ENCODE data around the gene ASAP2.

The ASAP2 gene

GRCh38 chr2:9300214-9300613 lies 93.6 kb downstream of the ASAP2 start:
- Histone ChIP-seq H3K36me3 (peaks cover 22% of the 10 kb centered on the region), H3K27ac (no peak overlapping the region), H3K4me3 (ENCODE audit: low read depth, low read length) (no peak overlapping the region), H3K9me3 (ENCODE audit: severe bottlenecking) (no peaks in the 10 kb centered on the region), H3K27me3 (ENCODE audit: insufficient read depth, low read depth, severe bottlenecking) (no peaks in the 10 kb centered on the region)
- no peak for DNase-seq
- TF ChIP-seq, protein P1, sequence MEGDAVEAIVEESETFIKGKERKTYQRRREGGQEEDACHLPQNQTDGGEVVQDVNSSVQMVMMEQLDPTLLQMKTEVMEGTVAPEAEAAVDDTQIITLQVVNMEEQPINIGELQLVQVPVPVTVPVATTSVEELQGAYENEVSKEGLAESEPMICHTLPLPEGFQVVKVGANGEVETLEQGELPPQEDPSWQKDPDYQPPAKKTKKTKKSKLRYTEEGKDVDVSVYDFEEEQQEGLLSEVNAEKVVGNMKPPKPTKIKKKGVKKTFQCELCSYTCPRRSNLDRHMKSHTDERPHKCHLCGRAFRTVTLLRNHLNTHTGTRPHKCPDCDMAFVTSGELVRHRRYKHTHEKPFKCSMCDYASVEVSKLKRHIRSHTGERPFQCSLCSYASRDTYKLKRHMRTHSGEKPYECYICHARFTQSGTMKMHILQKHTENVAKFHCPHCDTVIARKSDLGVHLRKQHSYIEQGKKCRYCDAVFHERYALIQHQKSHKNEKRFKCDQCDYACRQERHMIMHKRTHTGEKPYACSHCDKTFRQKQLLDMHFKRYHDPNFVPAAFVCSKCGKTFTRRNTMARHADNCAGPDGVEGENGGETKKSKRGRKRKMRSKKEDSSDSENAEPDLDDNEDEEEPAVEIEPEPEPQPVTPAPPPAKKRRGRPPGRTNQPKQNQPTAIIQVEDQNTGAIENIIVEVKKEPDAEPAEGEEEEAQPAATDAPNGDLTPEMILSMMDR (IDR thresholded peaks at IDR 0.05; ENCODE audit: low read depth, low read length): no peak

DNA sequence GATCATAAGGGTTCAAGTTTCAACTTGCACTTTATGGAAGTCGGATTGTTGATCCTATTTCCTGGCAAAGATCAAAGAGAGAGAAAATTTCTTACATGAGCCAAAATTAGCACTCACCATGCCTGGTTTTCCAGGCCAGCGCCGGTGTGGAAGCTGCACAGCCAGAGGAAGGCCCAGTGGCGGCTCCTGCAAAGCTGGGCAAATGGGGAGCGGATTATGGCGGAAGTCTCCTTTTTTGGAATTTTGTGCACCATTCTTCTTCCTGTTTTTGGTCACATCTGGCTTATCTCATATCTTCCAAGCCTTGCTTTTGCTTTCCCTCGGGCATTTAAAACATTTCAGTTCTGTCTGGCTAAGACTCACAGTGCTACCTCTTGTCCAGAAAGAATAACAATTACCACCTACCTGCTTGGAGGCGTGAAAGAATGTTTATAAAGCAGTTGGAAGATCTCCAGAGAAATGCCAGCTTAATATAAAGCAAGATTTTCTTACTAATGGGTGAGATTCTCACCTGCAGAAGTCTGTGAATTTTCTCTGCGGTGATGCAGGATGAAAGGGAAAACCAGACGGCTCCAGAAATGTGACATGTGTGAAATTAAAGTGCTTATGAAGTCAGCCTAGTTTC lies 94.3 kb downstream of the ASAP2 start:
- Histone ChIP-seq H3K27me3 (ENCODE audit: insufficient read depth, low read depth, severe bottlenecking) (no peaks in the 10 kb centered on the region), H3K27ac (no peak overlapping the region), H3K9me3 (ENCODE audit: severe bottlenecking) (no peaks in the 10 kb centered on the region), H3K4me3 (ENCODE audit: low read depth, low read length) (no peak overlapping the region), H3K36me3 (peaks cover 22% of the 10 kb centered on the region)
- no peak for DNase-seq
- TF ChIP-seq, protein P1 (IDR thresholded peaks at IDR 0.05; ENCODE audit: low read depth, low read length): no peak

DNA sequence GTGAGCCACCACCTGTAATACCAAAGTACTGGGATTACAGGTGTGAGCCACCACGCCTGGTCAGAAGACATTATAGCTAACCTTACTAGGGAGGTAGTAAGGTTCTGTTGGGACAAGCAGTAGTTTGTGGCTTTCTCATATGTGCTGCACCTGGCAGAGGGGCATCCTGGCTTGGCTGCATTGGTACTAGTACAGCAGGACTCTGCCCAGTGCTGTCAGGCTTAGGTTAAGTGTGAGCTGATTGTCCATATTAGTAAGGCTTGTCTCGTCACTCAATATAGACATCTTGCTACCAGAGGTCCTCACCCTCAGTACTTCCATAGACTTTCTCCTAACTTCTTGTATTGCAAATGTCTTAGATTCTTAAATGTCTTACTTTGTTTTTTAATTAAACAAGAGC lies 96.1 kb downstream of the ASAP2 start:
- Histone ChIP-seq H3K36me3 (peaks cover 26% of the 10 kb centered on the region), H3K9me3 (ENCODE audit: severe bottlenecking) (no peaks in the 10 kb centered on the region), H3K4me3 (ENCODE audit: low read depth, low read length) (no peak overlapping the region), H3K27ac (no peak overlapping the region), H3K27me3 (ENCODE audit: insufficient read depth, low read depth, severe bottlenecking) (no peaks in the 10 kb centered on the region)
- DNase-seq: no peak
- TF ChIP-seq, protein P1 (IDR thresholded peaks at IDR 0.05; ENCODE audit: low read depth, low read length): no peak

DNA sequence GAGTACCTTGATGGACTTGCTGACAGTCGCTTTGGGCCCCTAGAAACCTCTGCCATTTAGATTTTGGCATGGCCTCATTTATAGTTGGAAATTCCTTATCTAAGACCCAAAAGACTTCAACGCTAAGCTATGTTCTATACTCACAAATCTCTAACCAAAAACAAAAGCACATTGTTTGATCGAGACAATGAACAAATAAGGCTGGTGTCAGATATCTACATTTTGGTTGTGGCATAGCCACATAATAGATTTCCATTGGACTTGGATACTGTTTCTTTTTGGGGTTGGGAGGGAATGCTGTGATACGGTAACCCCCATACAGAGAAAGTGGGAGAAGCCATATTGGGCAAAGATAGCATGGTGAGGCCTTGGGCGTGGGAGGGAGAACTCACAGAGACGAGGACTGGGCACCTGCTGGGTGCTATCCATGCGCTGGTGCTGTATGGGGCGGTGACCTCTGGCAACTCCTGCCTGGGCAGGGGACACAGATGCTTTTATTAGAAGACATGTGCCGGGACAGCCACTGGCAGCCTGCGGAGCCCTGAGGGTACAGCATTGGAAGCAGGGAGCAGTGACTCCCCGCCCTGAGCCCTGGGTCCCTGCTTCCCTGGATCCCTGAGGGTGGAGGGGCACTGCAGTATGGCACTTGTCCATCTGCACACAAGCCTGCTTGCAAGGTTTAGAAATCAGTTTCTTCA lies 97.1 kb downstream of the ASAP2 start:
- Histone ChIP-seq H3K4me3 (ENCODE audit: low read depth, low read length) (no peak overlapping the region), H3K36me3 (peaks cover 25% of the 10 kb centered on the region), H3K27me3 (ENCODE audit: insufficient read depth, low read depth, severe bottlenecking) (no peaks in the 10 kb centered on the region), H3K27ac (no peak overlapping the region), H3K9me3 (ENCODE audit: severe bottlenecking) (no peaks in the 10 kb centered on the region)
- DNase-seq: no peak
- TF ChIP-seq, protein P1 (IDR thresholded peaks at IDR 0.05; ENCODE audit: low read depth, low read length): no peak

DNA sequence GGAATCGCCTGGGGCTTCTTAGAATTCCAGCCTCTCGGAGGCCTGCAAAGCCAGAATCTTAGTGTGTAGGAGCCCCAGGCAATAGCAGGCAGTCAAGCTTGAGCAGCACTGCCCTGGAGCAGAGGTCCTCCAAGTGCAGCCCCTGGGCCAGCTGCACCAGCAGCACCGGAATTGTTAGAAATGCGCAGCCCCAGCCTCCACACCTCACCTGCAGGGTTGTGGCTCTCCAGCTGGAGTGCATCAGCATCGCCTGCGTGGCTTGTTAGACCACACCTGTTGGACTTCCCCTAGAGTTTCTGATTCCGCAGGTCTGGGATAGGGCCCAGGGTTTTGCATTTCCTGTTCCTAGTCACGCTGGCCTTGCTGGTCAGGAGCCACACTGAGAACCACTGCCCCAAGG lies 100.3 kb downstream of the ASAP2 start:
- H3K27ac ChIP-seq: no peak overlapping the region
- DNase-seq: no peak
- H3K9me3 ChIP-seq (ENCODE audit: severe bottlenecking): no peaks in the 10 kb centered on the region
- H3K27me3 ChIP-seq (ENCODE audit: insufficient read depth, low read depth, severe bottlenecking): no peaks in the 10 kb centered on the region
- peaks cover 10% of the 10 kb centered on the region for H3K36me3 ChIP-seq
- H3K4me3 ChIP-seq (ENCODE audit: low read depth, low read length): no peak overlapping the region
- TF ChIP-seq, protein P1 (IDR thresholded peaks at IDR 0.05; ENCODE audit: low read depth, low read length): no peak
